ENCODE data around the gene MMP24.
"Not testable (repeated sequence)": the region's sequence is repeated elsewhere in the genome, so short reads cannot be mapped to it uniquely, and the experiment has no call there.

Gene MMP24

DNA sequence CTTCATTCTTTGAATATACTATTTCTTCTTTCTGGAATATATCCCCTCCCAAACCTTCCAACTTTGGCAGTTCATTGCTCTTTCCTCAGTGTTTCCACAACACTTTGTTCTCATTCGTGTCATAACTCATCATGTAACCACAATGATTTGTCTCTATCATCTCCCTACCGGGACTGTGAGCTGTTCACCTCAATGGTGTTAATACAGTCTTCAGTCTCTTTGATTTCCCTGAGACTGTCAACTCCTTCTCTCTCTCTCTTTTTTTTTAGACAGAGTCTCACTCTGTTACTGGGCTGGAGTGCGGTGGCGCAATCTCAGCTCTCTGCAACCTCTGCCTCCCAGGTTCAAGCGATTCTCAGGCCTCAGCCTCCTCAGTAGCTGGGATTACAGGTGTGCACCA, 2.5 kb upstream of the MMP24 start:
- DNase-seq, result no peak

DNA sequence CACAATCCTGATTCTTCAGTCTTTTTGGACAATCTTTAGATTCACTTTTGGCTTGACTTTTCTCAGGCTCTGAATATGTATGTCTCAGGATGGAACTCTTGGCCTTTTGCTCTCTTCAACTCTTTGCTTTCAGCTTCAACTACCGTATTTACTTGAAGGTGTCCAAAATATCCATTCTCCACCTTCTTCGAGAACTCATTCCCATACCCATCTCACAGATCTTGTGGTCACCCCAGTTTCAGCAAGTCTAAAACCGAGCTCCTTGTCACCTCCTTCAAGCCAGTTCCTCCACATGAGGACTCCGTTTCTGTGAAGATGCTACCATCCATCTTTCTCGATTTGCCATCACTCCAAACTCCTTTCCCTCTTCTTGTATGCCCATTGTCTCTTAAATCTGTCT, 2.0 kb upstream of the MMP24 start:
- no peak for DNase-seq

DNA sequence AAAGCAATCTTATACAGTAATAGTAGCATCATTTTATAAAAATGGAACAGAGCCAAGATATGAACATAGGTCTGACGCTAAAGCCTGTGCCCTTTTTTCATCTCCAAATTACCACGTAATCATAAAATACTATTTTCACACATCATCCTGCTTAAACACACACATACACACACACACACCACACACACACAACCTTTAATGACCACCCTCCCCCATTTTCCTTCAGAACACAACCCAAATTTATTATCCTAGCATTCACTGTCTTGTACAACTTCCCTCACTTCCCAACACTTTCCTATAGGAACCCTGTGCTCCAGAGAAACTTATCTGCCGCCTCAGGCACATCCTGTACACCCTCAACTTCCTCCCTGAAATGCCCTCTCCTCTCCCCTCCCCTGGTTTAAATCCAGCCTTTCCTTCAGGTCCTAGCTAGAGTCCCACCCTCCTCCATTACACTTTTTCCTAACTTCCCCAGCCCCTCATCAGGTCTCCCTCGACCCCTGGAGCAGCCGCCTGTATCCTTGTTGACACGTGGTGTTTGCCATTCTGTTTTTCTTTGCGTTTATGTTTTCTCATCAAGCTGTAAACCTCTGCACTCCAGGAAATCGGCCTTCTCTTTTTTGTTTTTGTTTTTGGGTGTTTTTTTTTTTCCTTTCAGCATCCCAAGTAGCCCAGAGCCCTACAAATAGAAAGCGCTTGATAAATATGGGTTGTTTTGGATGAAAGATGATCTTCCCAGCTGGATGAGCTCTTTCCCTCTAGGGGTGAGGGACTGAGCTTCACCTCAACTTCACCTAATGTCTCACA, 968 bp upstream of the MMP24 start:
- no peak for DNase-seq

DNA sequence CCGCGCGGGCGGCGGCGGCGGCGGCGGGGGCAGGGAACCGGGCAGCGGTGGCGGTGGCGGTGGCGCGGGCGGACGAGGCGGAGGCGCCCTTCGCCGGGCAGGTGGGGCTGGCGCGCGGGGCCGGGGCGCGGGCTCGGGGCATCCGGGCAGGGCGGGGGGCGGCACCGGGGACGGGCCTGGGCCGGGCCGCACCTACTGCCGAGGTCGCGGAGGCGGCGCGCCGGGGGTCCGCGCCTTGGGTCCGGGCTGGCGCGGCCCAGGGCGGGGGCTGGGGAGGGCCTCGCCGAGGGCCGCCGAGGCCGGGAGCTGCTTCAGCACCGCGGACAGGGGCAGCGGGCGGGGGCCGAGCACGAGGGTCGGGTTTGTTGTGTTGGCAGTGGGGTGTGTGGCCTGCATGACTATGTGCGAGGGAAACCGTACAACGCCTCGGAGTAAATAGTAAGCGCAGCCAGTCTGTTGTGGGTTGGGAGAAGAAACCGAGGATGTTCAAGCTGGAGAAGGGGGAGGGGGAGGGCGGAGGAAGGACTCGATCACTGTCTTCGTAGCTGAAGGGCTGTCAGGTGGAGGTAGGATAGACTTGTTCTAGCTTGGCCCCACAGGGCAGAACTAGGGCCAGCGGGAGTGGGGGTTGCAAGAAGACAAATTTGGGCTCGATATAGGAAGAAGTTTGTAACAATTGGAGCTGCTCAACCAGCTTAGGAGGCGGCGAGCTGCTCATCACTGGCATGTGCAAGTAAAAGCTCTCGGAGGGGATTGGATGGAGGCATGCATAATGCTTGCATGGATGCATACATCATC, 593 bp downstream of the MMP24 start:
- peak in 3 of 4 experiments; percentile 1 to 42 (median 7) for DNase-seq

DNA sequence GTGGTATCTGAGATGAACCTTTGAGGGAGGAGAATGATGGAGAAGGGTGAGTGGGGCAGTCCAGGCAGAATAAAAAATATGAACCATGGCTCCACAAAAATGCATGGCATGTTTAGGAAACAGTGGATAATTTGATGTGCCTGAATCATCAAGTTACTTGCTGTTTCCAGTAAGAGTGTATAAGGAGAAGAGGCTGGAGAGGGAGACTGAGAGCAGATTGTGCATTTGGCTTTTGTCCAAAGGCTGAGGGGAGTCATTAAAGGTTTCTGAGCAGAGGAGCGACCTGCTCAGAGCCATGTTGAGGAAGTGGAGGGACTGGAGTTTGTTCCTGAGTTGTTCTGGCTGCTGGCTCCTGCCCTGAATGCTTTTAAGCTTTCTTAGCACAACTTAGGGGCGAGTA, 6.1 kb downstream of the MMP24 start:
- DNase-seq, result no peak

DNA sequence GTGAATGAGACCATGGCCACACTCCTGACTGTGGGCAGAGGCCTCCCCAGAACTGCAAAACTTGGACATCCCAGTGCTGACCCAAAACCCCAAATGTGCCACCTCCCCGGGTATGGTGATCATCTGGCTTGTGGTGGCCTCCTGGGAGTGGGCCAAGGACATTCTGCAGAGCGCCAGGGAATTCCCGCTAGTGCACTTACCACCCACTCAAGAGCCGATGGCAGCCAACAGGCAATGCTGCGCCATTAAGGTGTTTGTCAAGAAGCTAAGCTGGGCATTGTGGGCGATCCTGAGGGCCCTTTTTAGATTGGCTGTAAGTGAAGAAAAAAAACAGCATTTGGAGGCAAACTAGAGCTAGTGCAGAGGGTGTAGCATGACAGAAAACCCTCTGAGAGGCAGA, 9.4 kb downstream of the MMP24 start:
- DNase-seq, result no peak

DNA sequence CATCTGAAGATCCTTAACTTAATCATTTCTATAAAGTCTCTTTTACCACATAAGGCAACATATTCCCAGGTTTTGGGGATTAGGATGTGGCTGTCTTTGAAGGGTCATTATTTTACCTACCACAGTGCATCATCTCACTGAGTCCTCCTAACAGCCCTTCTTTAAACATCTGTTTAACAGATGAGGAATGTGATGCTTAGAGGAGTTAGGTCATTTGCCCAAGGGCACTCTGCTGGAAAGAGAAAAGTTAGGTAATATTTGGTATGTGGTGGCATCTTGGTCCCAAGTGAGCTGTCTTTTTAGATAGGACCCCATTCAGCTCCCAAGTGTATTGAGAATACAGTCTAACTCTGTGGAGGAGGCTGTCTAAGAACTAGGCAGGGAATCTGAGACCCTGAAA, 11.0 kb downstream of the MMP24 start:
- no peak for DNase-seq

DNA sequence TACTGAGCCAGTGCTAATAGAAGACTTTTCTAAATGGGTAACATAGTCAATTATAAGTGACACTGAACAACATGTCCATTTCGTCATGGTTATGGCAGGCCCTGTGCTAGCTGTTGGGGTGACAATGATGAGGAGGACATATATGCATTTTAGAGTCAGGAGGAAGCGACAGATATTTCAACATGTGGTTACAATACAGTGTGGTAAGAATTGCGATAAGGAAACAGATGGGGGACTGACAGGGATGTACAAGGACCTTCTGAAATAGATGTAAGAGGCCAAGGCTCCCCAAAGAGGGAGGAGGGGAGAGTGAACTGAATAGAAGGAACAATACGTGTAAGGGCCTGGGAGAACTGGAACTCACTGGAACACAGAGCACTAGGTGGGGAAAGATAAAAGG, 11.7 kb downstream of the MMP24 start:
- DNase-seq, result no peak

DNA sequence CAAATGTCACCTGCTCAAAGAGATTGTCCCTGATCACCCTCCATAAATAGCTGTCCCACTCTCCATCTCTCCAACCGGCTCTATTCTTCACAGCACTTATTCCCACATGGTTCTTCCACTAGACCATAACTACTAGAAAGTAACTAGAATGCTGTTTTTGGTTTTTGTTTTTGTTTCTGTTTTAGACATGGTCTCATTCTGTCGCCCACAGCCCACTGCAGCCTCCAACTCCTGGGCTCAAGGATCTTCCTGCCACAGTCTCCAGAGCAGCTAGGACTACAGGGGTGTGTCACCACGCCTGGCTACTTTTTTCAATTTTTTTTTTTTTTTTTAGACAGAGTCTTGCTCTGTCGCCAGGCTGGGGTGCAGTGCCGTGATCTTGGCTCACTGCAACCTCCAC, 12.2 kb downstream of the MMP24 start:
- DNase-seq, result no peak

DNA sequence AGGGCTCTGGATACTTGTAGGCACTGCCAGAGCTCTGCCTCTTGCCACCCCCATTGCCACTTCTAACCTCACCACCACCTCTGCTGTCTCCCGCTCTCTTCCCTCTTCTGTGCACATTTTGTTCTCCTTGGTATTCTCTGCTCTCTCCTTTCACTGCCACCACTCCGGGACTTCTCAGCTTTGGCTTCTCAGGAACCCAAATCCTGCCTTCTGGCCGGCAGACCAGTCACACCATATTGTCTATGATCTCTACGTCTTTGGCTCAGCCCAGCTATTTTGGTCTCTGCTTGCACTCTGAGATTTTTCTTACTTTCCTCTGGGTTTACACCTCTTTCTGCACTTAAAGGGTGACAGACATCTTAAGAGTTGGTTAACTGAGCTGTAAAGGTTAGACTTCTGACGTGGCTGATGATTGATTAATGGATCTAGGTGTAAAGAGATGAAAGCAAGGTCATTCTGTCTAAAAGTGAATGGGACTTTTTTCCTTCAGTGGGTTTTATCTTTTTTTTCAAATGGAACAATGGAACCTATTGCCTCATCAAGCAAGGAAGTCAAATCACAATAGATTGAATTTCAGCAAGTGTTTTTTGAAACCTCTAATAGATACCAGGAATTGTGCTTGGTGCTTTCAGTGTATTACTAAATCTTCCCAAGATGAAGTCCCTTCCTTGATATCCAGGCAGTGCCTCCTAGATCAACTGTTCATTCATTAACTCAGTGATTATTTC, 13.8 kb downstream of the MMP24 start:
- no peak for DNase-seq

DNA sequence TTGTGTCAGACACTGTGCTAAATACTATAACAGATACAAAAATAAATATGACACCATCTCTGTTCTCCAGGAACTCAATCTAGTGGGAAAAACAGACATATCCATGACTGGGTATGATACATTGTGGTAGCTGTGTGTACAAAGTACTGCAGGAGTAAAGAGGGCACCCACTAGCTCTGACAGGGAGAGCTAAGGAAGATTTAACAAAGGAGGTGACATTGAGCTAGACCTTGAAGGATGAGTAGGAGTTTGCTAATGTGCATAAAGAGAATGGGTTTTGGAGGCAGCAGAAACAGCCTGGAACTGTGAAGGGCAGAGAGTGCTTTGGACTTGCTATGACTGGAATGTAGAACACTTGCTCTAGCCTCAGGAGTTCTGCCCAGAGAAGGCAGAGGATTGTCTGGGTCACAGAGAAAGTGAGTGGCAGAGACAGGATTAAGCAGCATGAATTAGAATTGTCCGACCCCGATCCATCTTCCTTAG, 14.4 kb downstream of the MMP24 start:
- DNase-seq, result no peak

DNA sequence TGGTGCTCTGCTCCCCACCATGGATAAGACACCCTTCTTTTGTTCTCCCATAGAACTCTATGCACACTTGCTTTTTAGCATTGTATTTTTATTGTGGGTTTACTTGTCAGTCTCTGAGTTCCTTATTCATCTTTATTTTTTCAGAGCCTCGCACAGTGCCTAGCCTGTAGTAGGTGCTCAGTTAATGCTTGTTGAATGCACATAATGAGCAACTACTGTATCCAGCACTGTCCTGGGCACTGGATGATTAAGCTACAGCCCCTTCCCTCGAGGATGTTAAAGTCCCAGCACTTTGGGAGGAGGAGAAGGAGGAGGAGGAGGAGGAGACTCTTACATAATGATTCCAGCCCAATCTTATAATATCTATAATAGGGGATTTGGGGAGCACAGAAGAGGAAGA, 16.8 kb downstream of the MMP24 start:
- DNase-seq, result no peak

DNA sequence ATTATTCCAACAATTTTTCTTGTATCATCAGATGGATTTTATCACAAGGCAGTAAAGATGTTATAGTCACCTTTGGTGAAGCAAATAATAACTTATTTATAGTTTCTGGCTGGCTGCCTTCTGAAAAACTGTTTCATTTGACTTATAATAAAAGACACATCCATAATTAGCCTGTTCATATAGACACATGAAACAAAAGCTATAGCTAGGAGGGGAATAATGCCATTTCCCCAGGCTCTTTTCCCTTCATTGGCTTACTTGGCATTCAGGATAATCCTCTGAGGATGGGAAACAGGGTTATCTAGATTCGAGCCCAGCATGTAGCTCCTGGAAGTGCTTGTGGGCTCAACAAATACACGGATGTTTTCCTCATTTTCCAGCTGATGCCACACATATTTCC, 17.5 kb downstream of the MMP24 start:
- DNase-seq, result no peak

DNA sequence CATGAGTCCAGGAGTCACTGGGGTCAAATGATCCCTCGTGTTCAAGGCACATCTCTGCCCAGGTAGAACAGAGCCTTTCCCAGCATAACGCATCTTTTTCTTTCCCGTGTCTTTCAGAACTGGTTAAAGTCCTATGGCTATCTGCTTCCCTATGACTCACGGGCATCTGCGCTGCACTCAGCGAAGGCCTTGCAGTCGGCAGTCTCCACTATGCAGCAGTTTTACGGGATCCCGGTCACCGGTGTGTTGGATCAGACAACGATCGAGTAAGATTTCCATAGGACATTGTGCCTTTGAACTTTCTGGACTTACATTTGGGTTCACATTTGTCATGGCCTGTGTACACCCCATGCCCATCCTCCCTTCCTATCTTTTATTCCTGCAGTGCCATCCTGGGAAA, 20.2 kb downstream of the MMP24 start:
- no peak for DNase-seq

DNA sequence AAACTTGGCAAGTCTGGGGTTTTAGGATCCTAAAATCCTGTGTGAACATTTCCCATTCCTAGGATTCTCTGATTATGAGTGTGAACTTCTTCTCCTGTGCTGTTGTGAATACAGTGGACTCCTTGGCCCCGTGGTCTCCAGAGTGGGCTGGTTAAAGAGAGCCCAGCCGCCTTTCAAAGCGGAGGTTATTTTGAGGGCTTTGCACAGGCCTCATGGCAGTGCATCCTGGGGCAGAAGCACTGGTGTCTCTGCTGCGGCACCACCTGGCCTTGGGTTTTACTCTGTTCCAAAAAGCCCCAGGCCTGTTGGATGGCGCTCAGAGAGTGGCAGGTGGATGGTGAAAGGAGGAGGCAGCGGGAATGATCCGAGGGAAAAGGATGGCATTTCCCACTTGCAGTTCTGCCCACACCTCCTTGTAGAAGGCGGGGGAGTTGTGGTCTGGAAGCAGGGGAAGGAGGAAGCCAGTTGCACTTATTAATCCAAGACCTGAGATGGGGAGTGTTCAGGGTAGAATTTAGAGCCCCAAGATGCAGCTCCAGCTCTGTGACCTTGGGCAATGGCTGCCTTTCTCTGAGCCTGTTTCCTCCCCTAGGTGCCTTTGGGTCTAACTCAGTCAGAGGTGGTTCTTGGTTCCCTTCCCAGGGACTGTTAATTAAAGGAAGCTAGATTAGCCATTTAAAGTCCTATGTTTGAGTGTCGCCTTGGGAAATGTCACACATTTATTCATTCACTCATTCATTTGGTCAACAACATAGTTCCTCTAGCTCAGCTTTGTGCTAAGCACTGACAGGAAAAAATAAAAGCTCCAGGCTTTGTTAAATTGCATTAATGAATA, 22.4 kb downstream of the MMP24 start:
- DNase-seq, result no peak

DNA sequence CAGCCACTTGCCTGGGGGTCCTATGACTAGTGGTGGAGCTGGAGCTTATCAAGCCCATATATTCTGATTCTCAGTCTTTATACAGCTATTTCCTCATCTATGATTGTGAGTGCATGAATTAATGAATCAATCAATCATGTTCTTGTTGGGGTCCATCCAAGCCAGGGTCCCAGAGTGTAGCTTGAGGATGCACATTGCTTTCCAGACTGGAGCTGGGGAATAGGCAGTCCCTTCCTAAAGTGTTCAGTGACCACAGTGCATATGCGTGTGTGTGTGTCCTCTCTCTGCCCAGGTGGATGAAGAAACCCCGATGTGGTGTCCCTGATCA, 25.1 kb downstream of the MMP24 start:
- DNase-seq, result no peak

DNA sequence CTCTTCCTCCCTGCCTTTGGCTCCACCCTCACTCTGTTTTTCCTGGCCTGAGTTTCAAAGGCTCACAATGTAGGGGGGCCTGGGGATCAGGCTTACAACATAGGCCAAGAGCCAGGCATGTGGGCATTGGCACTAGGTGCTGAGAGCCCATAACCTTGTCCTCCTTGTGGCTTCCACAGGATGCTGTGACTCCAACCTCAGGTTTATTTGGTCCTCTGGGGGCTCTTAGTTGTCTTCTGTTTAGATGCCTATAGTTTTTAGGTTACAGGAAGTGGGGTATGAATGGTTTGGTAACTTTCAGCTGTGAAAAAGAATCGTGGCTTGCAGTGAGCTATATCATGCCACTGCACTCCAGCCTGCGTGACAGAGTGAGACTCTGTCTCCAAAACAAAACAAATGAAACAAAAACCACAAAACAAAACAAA, 25.6 kb downstream of the MMP24 start:
- no peak for DNase-seq

DNA sequence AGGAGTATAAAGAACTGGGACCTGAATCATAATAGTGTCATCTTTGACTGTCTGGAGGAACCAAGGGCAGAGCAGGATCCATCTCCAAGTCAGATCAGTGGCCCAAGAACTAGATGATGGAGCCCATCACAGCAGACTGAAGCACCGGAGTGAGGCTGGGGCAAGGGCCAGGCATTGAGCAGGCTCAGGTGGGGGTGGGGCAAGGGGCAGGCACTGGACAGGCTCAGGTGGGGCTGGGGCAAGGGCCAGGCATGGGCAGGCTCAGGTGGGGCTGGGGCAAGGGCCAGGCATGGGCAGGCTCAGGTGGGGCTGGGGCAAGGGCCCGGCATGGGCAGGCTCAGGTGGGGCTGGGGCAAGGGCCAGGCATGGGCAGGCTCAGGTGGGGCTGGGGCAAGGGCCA, 26.1 kb downstream of the MMP24 start:
- DNase-seq, result not testable (repeated sequence)

DNA sequence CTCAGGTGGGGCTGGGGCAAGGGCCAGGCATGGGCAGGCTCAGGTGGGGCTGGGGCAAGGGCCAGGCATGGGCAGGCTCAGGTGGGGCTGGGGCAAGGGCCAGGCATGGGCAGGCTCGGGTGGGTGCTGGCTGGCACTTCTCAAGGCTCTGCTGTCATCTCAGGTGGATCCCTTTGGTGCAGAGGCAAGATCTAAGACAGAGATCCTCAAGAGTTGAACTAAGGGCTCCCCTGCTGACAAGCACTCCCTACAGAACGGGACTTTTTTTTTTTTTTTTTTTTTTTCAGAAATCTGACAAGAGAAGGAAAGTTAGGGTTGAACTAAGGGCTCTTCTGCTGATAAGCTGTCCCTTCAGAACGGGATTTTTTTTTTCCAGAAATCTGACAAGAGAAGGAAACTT, 26.5 kb downstream of the MMP24 start:
- no peak for DNase-seq

DNA sequence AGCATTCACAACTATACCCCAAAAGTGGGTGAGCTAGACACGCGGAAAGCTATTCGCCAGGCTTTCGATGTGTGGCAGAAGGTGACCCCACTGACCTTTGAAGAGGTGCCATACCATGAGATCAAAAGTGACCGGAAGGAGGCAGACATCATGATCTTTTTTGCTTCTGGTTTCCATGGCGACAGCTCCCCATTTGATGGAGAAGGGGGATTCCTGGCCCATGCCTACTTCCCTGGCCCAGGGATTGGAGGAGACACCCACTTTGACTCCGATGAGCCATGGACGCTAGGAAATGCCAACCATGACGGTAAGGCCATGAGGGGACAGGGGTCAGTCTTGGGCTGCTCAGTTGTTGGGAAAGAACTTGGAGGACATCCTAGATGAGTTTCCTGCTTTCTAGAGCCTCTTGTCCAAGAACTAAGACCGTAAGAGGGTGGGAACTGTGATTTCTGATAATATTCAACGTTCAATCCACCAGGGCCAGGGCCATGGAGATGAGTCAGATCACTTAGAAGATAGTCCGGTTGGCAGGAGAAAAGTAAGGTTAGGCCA, 28.0 kb downstream of the MMP24 start:
- DNase-seq, result no peak

DNA sequence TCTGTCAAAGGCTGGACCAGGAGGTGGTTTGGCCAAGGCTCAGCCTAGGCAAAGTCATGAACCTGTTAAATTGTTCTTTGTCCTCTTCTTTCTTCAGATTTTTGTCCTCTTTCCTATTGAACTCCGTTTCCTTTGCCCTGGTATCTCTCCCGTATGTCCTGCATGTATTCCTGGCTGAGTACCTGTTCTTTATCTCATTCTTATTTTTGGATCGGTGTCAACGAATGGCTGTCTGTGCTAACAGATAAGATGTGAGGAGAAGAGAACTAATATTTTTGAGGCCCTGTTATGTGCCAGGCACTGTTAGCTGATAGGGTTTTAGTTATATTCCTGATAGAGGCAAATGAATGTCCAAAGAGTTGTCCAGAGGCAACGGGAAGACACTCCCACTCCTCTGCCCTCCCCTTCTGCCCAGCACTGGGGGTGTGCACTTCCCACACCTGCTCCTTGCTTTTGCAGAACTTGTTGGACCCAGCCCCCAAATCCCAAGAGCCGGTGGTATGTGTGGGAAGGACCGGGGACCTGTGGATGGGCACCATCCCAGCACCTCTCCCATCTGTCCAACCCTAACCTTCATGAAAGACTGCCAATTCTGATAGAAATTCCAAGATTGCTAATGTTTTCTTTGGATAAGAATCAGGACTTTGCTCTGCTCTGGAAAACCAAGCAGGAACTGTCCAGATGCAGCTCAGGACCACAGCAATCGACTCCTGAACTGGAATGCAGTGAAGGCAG, 30.9 kb downstream of the MMP24 start:
- no peak for DNase-seq

DNA sequence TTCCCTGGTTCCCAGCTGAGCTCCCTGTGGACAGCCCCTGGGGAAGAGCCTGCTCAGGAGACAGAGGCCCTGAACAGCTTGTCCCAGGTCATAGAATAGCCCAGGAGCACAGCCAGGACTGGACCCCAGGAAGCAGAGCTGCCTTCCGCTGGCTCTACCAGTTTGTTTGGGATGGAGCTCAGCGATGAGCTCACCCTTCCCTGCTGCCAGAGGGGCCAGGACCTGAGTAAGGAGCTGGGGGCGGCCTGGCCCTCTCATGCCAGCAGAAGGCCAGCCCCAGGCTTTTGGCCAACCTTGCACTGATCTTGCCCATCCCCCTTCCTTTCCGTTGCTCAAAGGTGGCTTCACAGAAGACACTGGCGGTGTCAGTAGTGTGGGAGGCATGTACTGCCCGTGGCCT, 33.9 kb downstream of the MMP24 start:
- no peak for DNase-seq

Data from activated naive CD4-positive, alpha-beta T cell (primary cell).